Effector memory CD8-positive, alpha-beta T cell (primary cell): Measurements from ENCODE around the gene FBXO44.
"Not testable (repeated sequence)": the region's sequence is repeated elsewhere in the genome, so short reads cannot be mapped to it uniquely, and the experiment has no call there.

Experiments
- ATAC-seq: fragments of 150-1000 bp; cut with Tn5 transposase; replicated peaks from 2 replicates; pipeline ENCODE4 v1.10.0; 2021; ENCODE audit warnings: mild to moderate bottlenecking, moderate library complexity
- DNase-seq, 3 experiments: peaks; one replicate each; pipeline ENCODE4 v3.0.0; 2021
- H3K27ac Mint-ChIP-seq, 2 donors: one replicate each; pipeline ENCODE4 v1.8.0; 2022; ENCODE audit warnings: mild to moderate bottlenecking in 2 of 2, mixed read lengths in 2 of 2, moderate library complexity in 2 of 2
- H3K27me3 Mint-ChIP-seq, 2 donors: one replicate each; pipeline ENCODE4 v1.8.0; 2022; ENCODE audit warnings: mixed read lengths in 2 of 2
- H3K36me3 Mint-ChIP-seq: one replicate; pipeline ENCODE4 v1.8.0; 2022; ENCODE audit warnings: mild to moderate bottlenecking, moderate library complexity, mixed read lengths; ENCODE audit not compliant: insufficient read depth
- H3K4me1 Mint-ChIP-seq, 2 donors: one replicate each; pipeline ENCODE4 v1.8.0; 2022; ENCODE audit warnings: low read depth in 2 of 2, mixed read lengths in 2 of 2
- H3K4me3 Mint-ChIP-seq, 2 donors: one replicate each; pipeline ENCODE4 v1.8.0; 2022; ENCODE audit warnings: mild to moderate bottlenecking in 2 of 2, mixed read lengths in 2 of 2, moderate library complexity in 2 of 2
- H3K9me3 Mint-ChIP-seq, 2 donors: one replicate each; pipeline ENCODE4 v1.8.0; 2022; ENCODE audit warnings: mixed read lengths in 2 of 2
- total RNA-seq, 9 experiments: gene quantifications; one replicate each; lab custom pipeline; 2026; lab: John Stamatoyannopoulos, UW

Gene FBXO44
- 9.3 to 42.0 (median 29.9) reads per million in 9 experiments for total RNA-seq

GRCh38 chr1:11654137-11654938 is at the start of gene FBXO44, which contains the start of gene FBXO2:
TSS of gene FBXO44 (plus strand) at chr1:11654877. CDS start at chr1:11655836, 959 bp downstream.
TSS of gene FBXO2 (minus strand) at chr1:11654429. CDS start at chr1:11654340, 89 bp downstream.
- Mint-ChIP-seq H3K4me1 (peaks cover 20 to 27% of the 10 kb centered on the region in 2 donors), H3K36me3 (peaks cover 23% of the 10 kb centered on the region), H3K27me3 (no peaks in the 10 kb centered on the region), H3K27ac (no peak within 1 kb of the TSS), H3K9me3 (no peaks in the 10 kb centered on the region), H3K4me3 (peak within 1 kb of the TSS; percentile 71 to 75)
- ATAC-seq (peak; percentile 44), DNase-seq (peak in 2 of 3 experiments; percentile 24 to 37)

GRCh38 chr1:11606775-11607174 is 47.9 kb upstream of the FBXO44 start:
- Mint-ChIP-seq H3K4me3 (no peak overlapping the region), H3K36me3 (no peaks in the 10 kb centered on the region), H3K9me3 (no peaks in the 10 kb centered on the region), H3K27me3 (peaks cover 32 to 61% of the 10 kb centered on the region in 2 donors), H3K27ac (no peak overlapping the region), H3K4me1 (peaks cover 0 to 3% of the 10 kb centered on the region in 2 donors)
- ATAC-seq (no peak), DNase-seq (no peak)

GRCh38 chr1:11608596-11609130 is 46.0 kb upstream of the FBXO44 start:
- H3K4me3 Mint-ChIP-seq, result not testable (repeated sequence)
- peaks cover 29 to 53% of the 10 kb centered on the region in 2 donors for H3K27me3 Mint-ChIP-seq

GRCh38 chr1:11609378-11609777 is 45.3 kb upstream of the FBXO44 start:
- peaks cover 30 to 60% of the 10 kb centered on the region in 2 donors for H3K27me3 Mint-ChIP-seq

More at GRCh38 chr1:11608596-11609130, 46.0 kb upstream of the FBXO44 start:
- H3K36me3 Mint-ChIP-seq, DNase-seq, H3K27ac Mint-ChIP-seq, H3K4me1 Mint-ChIP-seq, ATAC-seq, H3K9me3 Mint-ChIP-seq: not testable (repeated sequence)

GRCh38 chr1:11610629-11611180 is 44.0 kb upstream of the FBXO44 start:
- H3K27ac Mint-ChIP-seq, result no peak overlapping the region
- H3K36me3 Mint-ChIP-seq, result no peaks in the 10 kb centered on the region
- DNase-seq (no peak), ATAC-seq (no peak)
- H3K9me3 Mint-ChIP-seq, result peaks cover 0 to 2% of the 10 kb centered on the region in 2 donors
- peaks cover 0 to 3% of the 10 kb centered on the region in 2 donors for H3K4me1 Mint-ChIP-seq
- H3K27me3 Mint-ChIP-seq, result peaks cover 43 to 66% of the 10 kb centered on the region in 2 donors
- no peak overlapping the region for H3K4me3 Mint-ChIP-seq

More at GRCh38 chr1:11609378-11609777, 45.3 kb upstream of the FBXO44 start:
- H3K4me1 Mint-ChIP-seq, H3K36me3 Mint-ChIP-seq, H3K9me3 Mint-ChIP-seq, H3K27ac Mint-ChIP-seq, DNase-seq, H3K4me3 Mint-ChIP-seq, ATAC-seq: not testable (repeated sequence)

GRCh38 chr1:11611638-11612327 is 42.9 kb upstream of the FBXO44 start:
- H3K4me3 Mint-ChIP-seq, result no peak overlapping the region
- DNase-seq (no peak), ATAC-seq (no peak)
- H3K36me3 Mint-ChIP-seq, result no peaks in the 10 kb centered on the region
- no peak overlapping the region for H3K27ac Mint-ChIP-seq
- H3K27me3 Mint-ChIP-seq, result peaks cover 35 to 64% of the 10 kb centered on the region in 2 donors
- H3K4me1 Mint-ChIP-seq, result peaks cover 0 to 3% of the 10 kb centered on the region in 2 donors
- peaks cover 0 to 2% of the 10 kb centered on the region in 2 donors for H3K9me3 Mint-ChIP-seq

GRCh38 chr1:11613347-11613746 is 41.3 kb upstream of the FBXO44 start:
- Mint-ChIP-seq H3K27me3 (peaks cover 41 to 67% of the 10 kb centered on the region in 2 donors), H3K9me3 (peaks cover 0 to 2% of the 10 kb centered on the region in 2 donors), H3K4me3 (no peak overlapping the region), H3K4me1 (no peaks in the 10 kb centered on the region), H3K36me3 (no peaks in the 10 kb centered on the region), H3K27ac (no peak overlapping the region)
- no peak for DNase-seq
- no peak for ATAC-seq

- Mint-ChIP-seq H3K27me3 (peaks cover 45 to 73% of the 10 kb centered on the region in 2 donors), H3K36me3 (no peaks in the 10 kb centered on the region), H3K27ac (no peak overlapping the region), H3K4me3 (no peak overlapping the region), H3K9me3 (peaks cover 0 to 2% of the 10 kb centered on the region in 2 donors), H3K4me1 (no peaks in the 10 kb centered on the region)
- ATAC-seq (no peak), DNase-seq (no peak)
Measured at GRCh38 chr1:11615090-11615489, 39.6 kb upstream of the FBXO44 start.

- H3K4me3 Mint-ChIP-seq, result no peak overlapping the region
- H3K36me3 Mint-ChIP-seq, result no peaks in the 10 kb centered on the region
- no peak overlapping the region for H3K27ac Mint-ChIP-seq
- no peaks in the 10 kb centered on the region for H3K4me1 Mint-ChIP-seq
- H3K9me3 Mint-ChIP-seq, result peaks cover 0 to 2% of the 10 kb centered on the region in 2 donors
- DNase-seq (no peak), ATAC-seq (no peak)
- peaks cover 39 to 82% of the 10 kb centered on the region in 2 donors for H3K27me3 Mint-ChIP-seq
Measured at GRCh38 chr1:11616766-11617165, 37.9 kb upstream of the FBXO44 start.

GRCh38 chr1:11617314-11617713 is 37.4 kb upstream of the FBXO44 start:
- Mint-ChIP-seq H3K27ac (no peak overlapping the region), H3K36me3 (no peaks in the 10 kb centered on the region), H3K9me3 (peaks cover 0 to 2% of the 10 kb centered on the region in 2 donors), H3K4me3 (no peak overlapping the region), H3K27me3 (peaks cover 42 to 84% of the 10 kb centered on the region in 2 donors), H3K4me1 (no peaks in the 10 kb centered on the region)
- DNase-seq (no peak), ATAC-seq (no peak)

GRCh38 chr1:11617741-11618140 is 36.9 kb upstream of the FBXO44 start:
- DNase-seq (no peak), ATAC-seq (no peak)
- Mint-ChIP-seq H3K36me3 (no peaks in the 10 kb centered on the region), H3K4me3 (no peak overlapping the region), H3K27me3 (peaks cover 42 to 88% of the 10 kb centered on the region in 2 donors), H3K9me3 (peaks cover 0 to 2% of the 10 kb centered on the region in 2 donors), H3K27ac (no peak overlapping the region), H3K4me1 (no peaks in the 10 kb centered on the region)

- no peak for ATAC-seq
- no peak for DNase-seq
- H3K4me1 Mint-ChIP-seq, result no peaks in the 10 kb centered on the region
- H3K36me3 Mint-ChIP-seq, result no peaks in the 10 kb centered on the region
- no peak overlapping the region for H3K4me3 Mint-ChIP-seq
- H3K27me3 Mint-ChIP-seq, result peaks cover 47 to 90% of the 10 kb centered on the region in 2 donors
- no peaks in the 10 kb centered on the region for H3K9me3 Mint-ChIP-seq
- no peak overlapping the region for H3K27ac Mint-ChIP-seq
Measured at GRCh38 chr1:11620405-11620804, 34.3 kb upstream of the FBXO44 start.

- H3K27me3 Mint-ChIP-seq, result peaks cover 49 to 93% of the 10 kb centered on the region in 2 donors
- DNase-seq (no peak), ATAC-seq (no peak)
Measured at GRCh38 chr1:11620924-11621323, 33.8 kb upstream of the FBXO44 start.

More at GRCh38 chr1:11620924-11621323, 33.8 kb upstream of the FBXO44 start:
- Mint-ChIP-seq H3K36me3 (no peaks in the 10 kb centered on the region), H3K9me3 (no peaks in the 10 kb centered on the region), H3K27ac (no peak overlapping the region), H3K4me3 (no peak overlapping the region), H3K4me1 (no peaks in the 10 kb centered on the region)
